Activated naive CD4-positive, alpha-beta T cell treated with anti-CD3 and anti-CD28 coated beads for 36 hours (primary cell): ENCODE results near the gene NHSL2. TPM values are rescaled to one million over a fixed set of nuclear protein-coding genes. Genes with fewer than 3 reads are reported as not detected.
"Not testable (repeated sequence)": the region's sequence is repeated elsewhere in the genome, so short reads cannot be mapped to it uniquely, and the experiment has no call there.

Source experiments
- CTCF ChIA-PET: fragments of 350-600 bp; sonication (Branson Sonifier 250); formaldehyde crosslinking; loops from one replicate; lab custom pipeline; 2021; ENCODE audit warnings: antibody characterized with exemption; lab: Charles Lee
- DNase-seq: peaks from one replicate; pipeline ENCODE4 v3.0.0-alpha.2; 2020
- H3K27ac Mint-ChIP-seq: one replicate; pipeline ENCODE4 v1.8.0; 2021; ENCODE audit warnings: mild to moderate bottlenecking, mixed read lengths
- H3K27me3 Mint-ChIP-seq: one replicate; pipeline ENCODE4 v1.8.0; 2021; ENCODE audit warnings: low read depth, mixed read lengths
- H3K36me3 Mint-ChIP-seq: one replicate; pipeline ENCODE4 v1.8.0; 2021; ENCODE audit warnings: low read depth, mixed read lengths
- H3K4me1 Mint-ChIP-seq: one replicate; pipeline ENCODE4 v1.8.0; 2021; ENCODE audit warnings: low read depth, mixed read lengths
- H3K4me3 Mint-ChIP-seq: one replicate; pipeline ENCODE4 v1.8.0; 2021; ENCODE audit warnings: mild to moderate bottlenecking, moderate library complexity, mixed read lengths
- H3K9me3 Mint-ChIP-seq: one replicate; pipeline ENCODE4 v1.8.0; 2021; ENCODE audit warnings: mixed read lengths
- intact Hi-C: fragments of 100-400 bp; cut with micrococcal nuclease; formaldehyde crosslinking; loops from one replicate; pipeline ENCODE4 v1.15.1; 2023
- total RNA-seq, 2 experiments: library from RNA; stranded (reverse); gene quantifications; one replicate each; pipeline ENCODE4 v1.2.3, GENCODE V29; 2021

The NHSL2 gene
- total RNA-seq = under 1 TPM; 0.10 to 0.41 TPM

DNA sequence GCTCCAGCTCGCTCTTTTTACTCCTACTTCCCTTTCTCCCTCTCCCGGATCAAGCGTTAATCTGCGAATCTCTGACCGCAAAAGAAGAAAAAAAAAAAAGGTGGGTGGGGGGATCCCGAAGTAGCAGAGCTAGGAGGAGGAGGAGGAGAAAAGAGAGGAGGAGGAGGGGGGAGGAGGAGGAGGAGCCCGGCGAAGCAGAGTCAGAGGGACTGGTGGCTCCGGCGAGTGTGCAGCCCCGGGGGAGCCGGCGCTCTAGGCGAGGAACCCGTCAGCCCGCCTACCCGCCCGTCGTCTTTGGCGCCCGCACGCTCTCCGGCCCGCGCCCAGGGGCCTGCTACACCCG, at the start of gene NHSL2:
NHSL2 (plus strand) TSS at position 203 of the 343 bp plus-strand sequence.
- CTCF ChIA-PET = interaction anchor here (1.3 to 1.7 kb wide), 2 partner anchors 111 to 217 kb away, joined by 3 to 5 read pairs; no protein-coding TSS in a partner anchor
- H3K27me3 Mint-ChIP-seq = peaks cover 37% of the 10 kb centered on the region
- H3K27ac Mint-ChIP-seq = no peak within 1 kb of the TSS
- peak within 1 kb of the TSS; percentile 55 for H3K4me3 Mint-ChIP-seq
- H3K9me3 Mint-ChIP-seq = no peaks in the 10 kb centered on the region
- intact Hi-C loops = loop anchor here (1.0 kb wide), 2 partner anchors 108 to 216 kb away; no protein-coding TSS in a partner anchor
- H3K4me1 Mint-ChIP-seq = peaks cover 2% of the 10 kb centered on the region
- H3K36me3 Mint-ChIP-seq = no peaks in the 10 kb centered on the region
- DNase-seq = peak; percentile 38

DNA sequence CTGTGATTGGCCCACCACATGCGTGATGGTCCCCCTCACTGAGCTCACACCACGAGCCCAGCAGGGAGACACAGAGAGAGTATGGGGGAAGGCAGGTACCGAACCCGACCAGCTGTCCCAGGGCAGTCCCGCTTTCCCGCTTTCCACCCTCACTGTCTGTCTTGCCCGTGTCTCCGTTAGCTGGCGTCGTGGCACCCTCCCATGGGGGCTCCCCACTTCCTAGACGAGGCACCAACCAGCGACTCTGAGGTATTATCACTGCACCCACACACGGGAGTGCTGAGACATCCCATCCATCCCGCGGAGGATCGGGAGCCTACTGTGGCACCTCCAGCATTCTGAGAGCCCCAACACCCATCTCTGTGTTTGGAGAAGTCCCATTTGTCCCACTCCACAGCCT, 43.0 kb upstream of the NHSL2 start:
- peaks cover 16% of the 10 kb centered on the region for H3K27me3 Mint-ChIP-seq
- H3K27ac Mint-ChIP-seq = no peak overlapping the region
- H3K9me3 Mint-ChIP-seq = no peaks in the 10 kb centered on the region
- DNase-seq = no peak
- CTCF ChIA-PET = no interaction called here
- H3K36me3 Mint-ChIP-seq = no peaks in the 10 kb centered on the region
- intact Hi-C loops = no loop called here
- no peak overlapping the region for H3K4me3 Mint-ChIP-seq
- peaks cover 18% of the 10 kb centered on the region for H3K4me1 Mint-ChIP-seq

DNA sequence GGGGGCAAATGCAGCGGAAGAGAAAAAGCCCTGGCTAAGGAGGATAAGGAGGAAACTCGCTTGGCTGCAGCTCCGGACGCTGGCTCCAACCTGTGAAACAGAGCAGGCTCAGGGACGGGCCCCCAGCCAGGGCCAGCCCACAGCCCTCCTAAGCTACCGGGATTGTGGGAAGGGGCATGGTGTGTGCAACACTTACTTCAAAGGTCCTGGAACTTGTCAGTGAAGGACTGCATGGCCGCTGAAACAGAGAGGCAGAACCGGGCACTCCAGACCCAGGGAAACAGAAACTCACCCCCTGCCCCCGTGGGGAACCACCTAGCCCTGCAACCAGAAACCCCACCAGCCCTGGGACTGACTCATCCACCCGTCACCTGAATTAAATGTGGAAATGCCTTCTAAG, 41.1 kb upstream of the NHSL2 start:
- H3K4me3 Mint-ChIP-seq, H3K27ac Mint-ChIP-seq, intact Hi-C loops, CTCF ChIA-PET, H3K36me3 Mint-ChIP-seq, H3K9me3 Mint-ChIP-seq: not testable (repeated sequence)
- Mint-ChIP-seq H3K4me1 (peaks cover 18% of the 10 kb centered on the region), H3K27me3 (peaks cover 16% of the 10 kb centered on the region)
- peak; percentile 7 for DNase-seq

GRCh38 chrX:71870208-71871098, 40.2 kb upstream of the NHSL2 start:
- CTCF ChIA-PET = no interaction called here
- intact Hi-C loops = loop anchor here (1.0 kb wide), 1 partner anchor 200 kb away; no protein-coding TSS in a partner anchor
- H3K4me3 Mint-ChIP-seq = no peak overlapping the region
- H3K36me3 Mint-ChIP-seq = no peaks in the 10 kb centered on the region
- DNase-seq = peak; percentile 14
- H3K9me3 Mint-ChIP-seq = no peaks in the 10 kb centered on the region
- H3K4me1 Mint-ChIP-seq = peaks cover 18% of the 10 kb centered on the region
- H3K27ac Mint-ChIP-seq = no peak overlapping the region
- H3K27me3 Mint-ChIP-seq = peaks cover 13% of the 10 kb centered on the region

GRCh38 chrX:71871367-71871766, 39.3 kb upstream of the NHSL2 start:
- H3K27ac Mint-ChIP-seq = no peak overlapping the region
- CTCF ChIA-PET = no interaction called here
- no peak for DNase-seq
- H3K36me3 Mint-ChIP-seq = no peaks in the 10 kb centered on the region
- no peaks in the 10 kb centered on the region for H3K9me3 Mint-ChIP-seq
- intact Hi-C loops = no loop called here
- no peak overlapping the region for H3K4me3 Mint-ChIP-seq
- peaks cover 13% of the 10 kb centered on the region for H3K27me3 Mint-ChIP-seq
- peaks cover 18% of the 10 kb centered on the region for H3K4me1 Mint-ChIP-seq

GRCh38 chrX:71872542-71873458, 37.8 kb upstream of the NHSL2 start:
- no peak for DNase-seq
- peaks cover 14% of the 10 kb centered on the region for H3K27me3 Mint-ChIP-seq
- H3K36me3 Mint-ChIP-seq = no peaks in the 10 kb centered on the region
- H3K27ac Mint-ChIP-seq = no peak overlapping the region
- H3K4me3 Mint-ChIP-seq = no peak overlapping the region
- peaks cover 18% of the 10 kb centered on the region for H3K4me1 Mint-ChIP-seq
- intact Hi-C loops = no loop called here
- no peaks in the 10 kb centered on the region for H3K9me3 Mint-ChIP-seq
- CTCF ChIA-PET = no interaction called here

DNA sequence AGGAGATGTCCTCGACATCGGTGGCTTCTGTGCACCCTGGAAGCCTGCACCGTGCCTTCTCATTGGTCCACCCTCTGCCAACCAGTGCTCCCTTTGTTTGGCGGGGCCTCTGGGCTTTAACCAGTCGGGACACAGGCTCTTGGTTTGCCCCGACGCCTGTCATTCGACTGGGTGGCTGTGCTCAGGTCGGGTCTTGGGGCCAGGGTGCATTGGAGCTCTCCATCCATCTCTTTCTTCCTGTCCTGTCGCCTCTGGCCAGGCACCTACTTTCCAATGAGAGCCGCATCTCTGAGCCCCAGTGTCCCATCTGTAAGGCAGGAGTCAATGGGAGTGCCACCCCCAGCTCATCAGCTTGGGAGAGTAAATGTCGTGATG, 37.2 kb upstream of the NHSL2 start:
- CTCF ChIA-PET = no interaction called here
- no peaks in the 10 kb centered on the region for H3K9me3 Mint-ChIP-seq
- no peak for DNase-seq
- no peak overlapping the region for H3K4me3 Mint-ChIP-seq
- no peak overlapping the region for H3K27ac Mint-ChIP-seq
- peaks cover 16% of the 10 kb centered on the region for H3K4me1 Mint-ChIP-seq
- intact Hi-C loops = no loop called here
- peaks cover 16% of the 10 kb centered on the region for H3K27me3 Mint-ChIP-seq
- no peaks in the 10 kb centered on the region for H3K36me3 Mint-ChIP-seq

GRCh38 chrX:71876841-71877240, 33.8 kb upstream of the NHSL2 start:
- H3K36me3 Mint-ChIP-seq, H3K27ac Mint-ChIP-seq, H3K4me1 Mint-ChIP-seq, H3K4me3 Mint-ChIP-seq, H3K9me3 Mint-ChIP-seq, CTCF ChIA-PET, intact Hi-C loops, DNase-seq: not testable (repeated sequence)
- H3K27me3 Mint-ChIP-seq = peaks cover 12% of the 10 kb centered on the region

DNA sequence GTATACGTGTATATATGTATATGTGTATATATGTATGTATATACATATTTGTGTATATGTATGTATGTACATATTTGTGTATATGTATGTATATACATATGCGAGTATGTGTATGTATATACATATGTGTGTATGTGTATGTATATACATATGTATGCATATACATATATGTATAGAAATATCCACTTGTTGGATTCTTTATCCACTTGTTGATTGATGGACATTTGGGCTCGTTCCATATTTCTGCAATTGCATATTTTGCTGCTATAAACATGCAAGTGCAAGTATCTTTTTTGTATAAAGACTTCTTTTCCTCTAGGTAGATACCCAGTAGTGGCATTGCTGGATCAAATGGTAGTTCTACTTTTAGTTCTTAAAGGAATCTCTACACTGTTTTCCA, 25.5 kb upstream of the NHSL2 start:
- DNase-seq = no peak
- CTCF ChIA-PET = no interaction called here
- Mint-ChIP-seq H3K4me1 (no peaks in the 10 kb centered on the region), H3K36me3 (no peaks in the 10 kb centered on the region), H3K9me3 (no peaks in the 10 kb centered on the region), H3K4me3 (no peak overlapping the region), H3K27me3 (peaks cover 3% of the 10 kb centered on the region), H3K27ac (no peak overlapping the region)
- intact Hi-C loops = no loop called here

DNA sequence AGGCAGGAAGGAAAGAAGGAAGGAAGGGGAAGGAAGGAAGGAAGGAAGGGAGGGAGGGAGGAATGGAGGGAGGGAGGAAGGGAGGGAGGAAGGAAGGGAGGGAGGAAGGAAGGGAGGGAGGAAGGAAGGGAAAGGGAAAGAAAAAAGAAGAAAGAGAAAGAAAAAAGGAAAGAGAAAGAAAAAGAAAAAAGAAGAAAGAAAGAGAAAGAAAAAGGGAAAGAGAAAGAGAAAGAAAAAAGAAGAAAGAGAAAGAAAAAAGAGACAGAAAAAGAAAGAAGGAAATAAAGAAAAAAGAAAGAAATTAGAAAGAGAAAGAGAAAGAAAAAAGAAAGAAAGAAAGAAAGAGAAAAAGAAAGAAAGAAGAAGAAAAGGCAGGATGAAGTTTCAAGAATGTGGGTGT, 15.0 kb upstream of the NHSL2 start:
- Mint-ChIP-seq H3K9me3 (no peaks in the 10 kb centered on the region), H3K4me3 (no peak overlapping the region), H3K36me3 (no peaks in the 10 kb centered on the region), H3K27me3 (peaks cover 4% of the 10 kb centered on the region), H3K27ac (no peak overlapping the region), H3K4me1 (no peaks in the 10 kb centered on the region)
- CTCF ChIA-PET = no interaction called here
- intact Hi-C loops = no loop called here
- DNase-seq = no peak

DNA sequence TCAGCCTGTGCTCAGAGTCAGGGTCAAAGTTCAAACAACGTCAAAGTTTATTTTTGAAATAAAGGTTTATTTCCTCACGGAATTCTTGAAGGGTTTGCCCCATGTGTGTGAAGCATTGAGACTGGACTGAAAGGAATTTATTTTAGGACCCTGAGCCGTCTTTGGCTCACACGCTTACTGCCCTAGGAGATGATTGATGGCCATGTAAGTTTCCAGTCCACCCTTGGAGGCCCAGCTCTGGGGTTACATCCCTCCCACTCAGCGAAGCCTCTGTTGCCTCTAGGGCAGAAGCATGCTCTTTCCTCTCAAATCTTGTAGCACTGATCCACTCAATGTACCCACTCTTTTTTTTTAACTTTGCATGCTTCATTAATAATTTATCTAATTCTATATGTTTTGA, 4.5 kb upstream of the NHSL2 start:
- H3K4me1 Mint-ChIP-seq = peaks cover 2% of the 10 kb centered on the region
- no peaks in the 10 kb centered on the region for H3K9me3 Mint-ChIP-seq
- H3K4me3 Mint-ChIP-seq = no peak overlapping the region
- H3K27ac Mint-ChIP-seq = no peak overlapping the region
- H3K27me3 Mint-ChIP-seq = peaks cover 14% of the 10 kb centered on the region
- H3K36me3 Mint-ChIP-seq = no peaks in the 10 kb centered on the region
- intact Hi-C loops = no loop called here
- no peak for DNase-seq
- CTCF ChIA-PET = no interaction called here

GRCh38 chrX:71908387-71908786, 2.3 kb upstream of the NHSL2 start:
- Mint-ChIP-seq H3K36me3 (no peaks in the 10 kb centered on the region), H3K4me3 (no peak overlapping the region), H3K4me1 (peaks cover 2% of the 10 kb centered on the region), H3K27ac (no peak overlapping the region), H3K27me3 (peaks cover 24% of the 10 kb centered on the region), H3K9me3 (no peaks in the 10 kb centered on the region)
- CTCF ChIA-PET = no interaction called here
- intact Hi-C loops = no loop called here
- no peak for DNase-seq
